Mammary epithelial cell (primary cell): ENCODE results near the gene IGFBP1.

Source experiments
- CTCF ChIP-seq, 2 donors: IDR thresholded peaks in 1 of 2; conservative IDR thresholded peaks in 1 of 2; 2 replicates each; pipeline ENCODE4 v1.5.1; 2011 to 2012; ENCODE audit warnings: inconsistent platforms in 2 of 2, low read length in 2 of 2, mild to moderate bottlenecking in 2 of 2, control low read depth in 1 of 2, low read depth in 1 of 2; ENCODE audit not compliant: insufficient read depth in 1 of 2; ENCODE audit errors: extremely low read depth in 1 of 2
- EZH2 ChIP-seq: IDR thresholded peaks from 2 replicates; pipeline ENCODE4 v1.6.1; 2012; ENCODE audit warnings: low read length, inconsistent platforms, borderline replicate concordance

- TF ChIP-seq CTCF (conservative IDR thresholded peaks at IDR 0.05 in 1 of 2, IDR thresholded peaks at IDR 0.05 in 1 of 2; ENCODE audit: extremely low read depth in 1 of 2, insufficient read depth in 1 of 2, low read depth in 1 of 2, low read length in 2 of 2), result no peak
- no peak for TF ChIP-seq EZH2
Measured at GRCh38 chr7:45881759-45882464, 6.4 kb upstream of the IGFBP1 start.
